T-helper 1 cell (primary cell): Measurements from ENCODE around the gene GATAD2A.

Experiments used
- DNase-seq, 5 donors: peaks; one replicate each; pipeline ENCODE4 v3.0.0-alpha.2; 2012 to 2020

Gene GATAD2A

DNA sequence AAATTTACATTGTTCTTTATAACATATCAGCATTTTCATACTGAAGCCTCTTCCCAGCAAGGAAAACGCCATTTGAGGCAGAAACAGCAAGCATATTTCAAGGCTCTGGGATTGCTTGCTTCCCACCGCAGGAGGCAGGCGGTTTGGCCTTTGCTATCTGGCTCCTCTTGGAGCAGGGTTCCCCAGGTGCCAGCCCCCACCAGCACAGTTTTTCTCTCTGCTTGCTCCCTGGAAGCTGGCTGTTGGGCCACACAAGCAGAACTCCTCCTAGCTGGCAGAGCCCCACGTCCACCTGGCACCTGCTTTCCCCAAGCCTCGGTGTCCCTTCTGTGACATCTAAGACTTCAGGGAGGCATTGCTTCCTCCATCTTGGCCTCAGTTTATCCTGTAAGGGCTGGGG lies 16.7 kb downstream of the GATAD2A start:
- DNase-seq = no peak

DNA sequence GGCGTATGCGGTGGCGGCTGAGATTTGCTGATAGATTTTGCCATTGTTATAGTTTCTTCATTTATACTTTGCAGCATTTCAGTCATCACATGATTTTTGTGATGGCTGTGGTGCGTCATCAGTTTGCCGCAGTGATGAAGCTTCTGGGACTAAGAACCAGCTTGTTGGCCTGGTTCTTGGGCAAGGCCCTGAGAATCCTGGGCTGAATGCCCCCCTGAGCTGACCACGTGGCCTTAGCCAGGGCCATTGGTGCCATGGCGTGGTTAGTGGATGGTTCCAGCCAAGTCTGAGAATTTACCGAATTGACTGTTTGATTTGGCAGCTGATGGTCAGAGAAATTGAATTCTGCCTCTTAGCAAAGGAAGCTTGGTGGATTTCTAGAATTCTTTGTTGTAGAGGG lies 17.8 kb downstream of the GATAD2A start:
- DNase-seq = no peak

DNA sequence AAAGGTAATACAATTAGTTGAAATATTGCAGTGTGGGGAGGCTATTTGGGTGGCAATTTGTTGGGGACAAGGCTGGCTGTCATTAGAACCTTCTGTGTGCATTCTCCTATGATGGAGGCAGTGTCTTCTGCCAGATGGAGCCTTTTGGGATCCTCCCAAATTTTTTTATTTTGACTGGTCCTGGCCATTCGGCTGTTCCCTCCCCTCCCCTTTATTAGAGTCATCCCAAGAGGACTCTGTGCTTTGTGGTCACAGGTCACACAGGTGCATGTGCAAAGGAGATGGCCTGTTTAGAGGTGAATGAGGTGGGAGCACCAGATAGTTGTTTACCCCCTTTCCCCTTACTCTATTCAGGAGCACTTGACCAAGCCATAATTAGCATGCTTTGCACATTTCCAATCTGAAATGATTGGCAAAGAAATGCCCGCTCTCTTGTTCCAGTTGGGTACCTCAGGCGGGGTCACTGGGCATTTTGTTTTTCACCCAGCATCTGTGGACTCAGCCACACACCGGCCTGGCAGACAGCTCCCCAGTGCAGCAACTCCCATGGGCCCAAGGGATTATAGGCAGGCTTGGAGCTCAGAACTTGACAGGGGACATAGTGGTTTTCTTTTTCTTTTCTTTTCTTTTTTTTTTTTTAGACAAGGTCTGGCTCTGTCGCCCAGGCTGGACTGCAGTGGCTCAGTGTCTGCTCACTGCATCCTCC lies 19.8 kb downstream of the GATAD2A start:
- DNase-seq = no peak

DNA sequence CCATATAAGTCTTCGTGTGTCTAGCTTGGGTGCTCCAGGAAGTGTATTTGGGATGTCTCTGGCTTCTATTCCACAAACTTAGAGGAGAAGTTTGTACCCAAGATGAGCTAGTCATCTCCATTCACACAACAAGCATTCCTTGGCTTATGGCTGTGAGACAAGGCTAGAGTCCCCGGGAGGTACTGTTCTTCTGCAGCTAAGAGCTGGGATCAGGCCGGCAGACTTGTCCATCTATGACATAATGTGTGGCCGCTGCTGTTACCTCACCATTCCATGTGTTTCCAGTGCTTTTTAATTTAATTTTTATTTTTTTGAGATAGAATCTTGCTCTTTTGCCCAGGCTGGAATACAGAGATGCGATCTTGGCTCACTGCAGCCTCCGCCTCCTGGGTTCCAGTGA lies 20.7 kb downstream of the GATAD2A start:
- DNase-seq = no peak

DNA sequence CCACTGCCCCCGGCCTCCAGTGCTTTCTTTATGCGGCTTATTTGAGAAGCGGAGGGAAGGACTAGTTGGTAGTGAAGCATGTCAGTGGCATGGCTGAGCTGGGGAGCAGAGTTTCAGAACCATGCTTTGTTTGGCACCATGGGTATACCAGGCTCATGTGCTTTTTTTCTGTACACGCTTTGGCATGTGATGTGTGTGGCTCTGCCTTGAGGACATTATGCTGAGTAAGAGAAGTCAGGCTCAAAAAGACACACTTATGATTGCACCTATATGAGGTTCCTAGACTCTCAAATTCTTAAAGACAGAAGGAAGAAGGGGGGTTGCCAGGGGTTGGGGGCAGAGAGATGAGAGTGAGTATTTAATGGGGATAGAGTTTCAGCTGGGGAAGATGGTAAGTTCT lies 21.3 kb downstream of the GATAD2A start:
- no peak for DNase-seq

DNA sequence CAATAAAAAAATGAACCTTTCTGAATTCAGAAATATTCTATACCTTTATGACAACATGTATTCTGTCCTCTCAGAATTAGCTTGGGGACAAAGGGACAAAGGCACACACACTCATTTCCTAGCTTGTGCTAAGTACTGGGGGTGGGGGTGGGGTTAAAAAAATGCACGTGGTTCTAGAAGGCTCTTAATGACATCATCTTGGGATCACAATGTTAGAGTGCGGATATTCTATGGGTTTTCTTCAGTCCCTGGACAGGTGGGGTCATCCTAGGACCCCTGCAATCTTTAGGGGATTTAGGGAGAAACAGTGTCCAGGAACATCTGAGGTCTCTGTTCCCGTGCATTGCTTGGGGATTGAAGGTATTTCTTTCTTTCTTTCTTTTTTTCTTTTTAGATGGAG lies 21.8 kb downstream of the GATAD2A start:
- DNase-seq = no peak

DNA sequence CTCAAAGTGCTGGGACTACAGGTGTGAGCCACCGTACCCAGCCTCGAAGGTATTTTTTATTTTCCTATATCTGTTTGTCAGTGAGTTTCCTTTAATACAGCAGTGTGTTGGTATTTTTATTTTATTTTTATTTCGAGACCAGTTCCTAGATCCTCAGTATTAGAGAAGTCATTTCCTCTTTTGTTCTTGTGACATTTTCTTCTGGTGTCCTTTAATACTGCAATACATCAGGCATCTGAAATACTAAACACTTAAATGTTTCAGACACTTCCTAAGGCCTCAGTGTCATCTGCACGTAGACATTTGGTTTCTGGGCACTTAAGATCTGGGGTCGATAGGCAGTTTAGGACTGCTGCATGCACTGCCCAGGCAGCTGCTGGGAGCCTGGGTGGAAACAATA lies 22.5 kb downstream of the GATAD2A start:
- no peak for DNase-seq

DNA sequence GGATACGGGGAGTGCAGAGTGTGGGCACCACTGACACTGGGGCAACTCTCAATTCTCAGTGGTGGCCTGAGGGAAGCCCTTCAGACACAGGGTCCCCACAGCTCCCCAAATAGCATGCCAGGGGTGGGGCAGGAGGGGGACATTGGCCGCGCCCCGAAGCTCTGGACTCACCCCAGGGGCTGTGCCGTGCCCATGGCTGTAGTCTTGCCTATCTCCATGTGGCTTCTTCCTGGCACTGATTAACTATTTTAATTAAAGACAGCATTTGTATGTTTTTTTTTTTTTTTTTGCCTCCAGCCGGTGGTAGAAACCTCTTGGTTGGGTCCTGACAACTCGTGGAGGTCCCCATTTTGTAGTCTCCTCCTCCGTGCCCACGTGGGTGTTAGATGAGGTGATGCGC lies 23.3 kb downstream of the GATAD2A start:
- no peak for DNase-seq

DNA sequence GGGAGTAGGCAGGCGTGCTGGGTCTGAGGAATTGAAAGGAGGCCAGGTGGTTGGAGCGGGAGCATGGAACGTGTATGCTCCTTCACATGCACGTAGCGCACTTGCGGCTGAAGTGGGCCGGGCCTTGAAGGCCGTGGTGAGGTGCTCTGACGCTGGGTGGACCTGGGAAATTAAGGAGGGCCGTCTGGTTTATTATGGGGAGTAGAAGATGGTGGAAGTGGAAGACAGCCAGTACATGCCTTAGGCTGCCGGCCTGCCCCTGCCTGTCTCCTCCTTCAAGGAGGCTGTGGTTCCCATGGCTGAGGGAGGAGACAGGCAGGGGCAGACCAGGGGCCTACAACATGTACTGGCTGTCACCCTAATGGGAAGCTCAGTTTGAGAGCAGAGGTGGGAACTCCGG lies 23.9 kb downstream of the GATAD2A start:
- DNase-seq = no peak

DNA sequence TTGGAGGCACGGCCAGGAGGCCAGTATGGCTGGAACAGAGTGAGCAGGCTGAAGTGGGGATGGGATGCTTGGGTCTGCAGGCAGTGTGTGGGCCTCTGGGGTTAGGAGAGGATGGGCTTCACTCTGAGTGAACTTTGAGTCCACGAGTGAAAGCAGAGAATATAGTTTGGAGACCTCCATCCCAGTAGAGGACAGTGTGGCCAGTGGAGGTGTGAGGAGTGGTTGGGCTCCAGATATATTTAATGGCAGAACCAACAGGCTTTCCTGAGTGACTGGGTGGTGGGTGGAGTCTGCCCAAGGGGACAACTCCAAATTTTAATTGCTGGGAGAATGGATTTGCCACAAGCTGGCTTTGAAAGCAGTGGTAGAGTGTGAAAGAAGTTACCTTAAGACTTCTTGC lies 27.3 kb downstream of the GATAD2A start:
- no peak for DNase-seq

DNA sequence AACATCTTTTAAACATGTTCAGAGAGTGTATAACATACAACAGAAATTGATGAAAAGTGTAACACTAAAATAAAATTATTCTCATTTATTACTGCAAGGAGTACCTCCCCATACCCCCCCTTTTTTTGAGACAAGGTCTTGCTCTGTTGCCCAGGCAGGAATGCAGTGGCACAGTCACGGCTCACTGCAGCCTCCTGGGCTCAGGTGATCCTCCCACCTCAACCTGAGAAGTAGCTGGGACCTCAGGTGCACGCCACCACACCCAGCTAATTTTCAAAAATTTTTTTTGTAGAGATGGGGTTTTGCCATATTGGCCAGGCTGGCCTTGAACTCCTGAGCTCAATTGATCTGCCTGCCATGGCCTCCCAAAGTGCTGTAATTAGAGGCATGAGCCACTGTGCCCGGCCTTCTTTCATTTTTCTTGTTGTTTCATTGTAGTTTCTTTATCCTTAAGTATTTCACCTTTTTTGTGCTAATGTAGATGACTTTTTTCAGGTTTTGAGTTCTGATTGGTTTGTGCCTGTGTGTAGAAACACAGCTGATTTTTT lies 28.3 kb downstream of the GATAD2A start:
- DNase-seq = no peak

DNA sequence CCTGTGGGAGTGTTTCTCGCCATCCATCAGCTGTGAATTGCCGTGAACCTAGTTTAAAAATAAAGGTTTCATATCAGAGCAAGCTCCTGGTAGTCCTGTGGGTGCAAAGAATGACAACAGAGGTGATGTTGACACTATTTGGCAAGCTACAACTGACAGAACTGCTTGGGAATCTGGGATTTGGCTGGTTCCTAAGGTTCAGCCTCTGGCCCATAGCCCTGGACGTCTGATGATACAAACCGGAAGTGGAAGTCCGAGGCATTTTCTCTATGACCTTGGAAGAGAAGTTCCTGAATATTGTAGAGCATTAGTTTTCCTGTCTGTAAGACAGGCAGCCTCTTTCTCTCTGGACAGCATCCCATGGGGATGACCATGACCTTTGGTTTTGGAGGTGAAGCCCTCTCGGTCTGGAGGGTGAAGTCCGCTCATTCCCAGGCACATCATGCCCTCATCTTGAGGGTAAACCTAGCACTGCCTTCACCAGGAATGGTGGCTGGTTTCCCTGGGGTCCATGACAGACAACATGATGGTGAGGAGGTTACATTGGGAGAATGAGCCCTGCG lies 29.1 kb downstream of the GATAD2A start:
- DNase-seq = no peak

DNA sequence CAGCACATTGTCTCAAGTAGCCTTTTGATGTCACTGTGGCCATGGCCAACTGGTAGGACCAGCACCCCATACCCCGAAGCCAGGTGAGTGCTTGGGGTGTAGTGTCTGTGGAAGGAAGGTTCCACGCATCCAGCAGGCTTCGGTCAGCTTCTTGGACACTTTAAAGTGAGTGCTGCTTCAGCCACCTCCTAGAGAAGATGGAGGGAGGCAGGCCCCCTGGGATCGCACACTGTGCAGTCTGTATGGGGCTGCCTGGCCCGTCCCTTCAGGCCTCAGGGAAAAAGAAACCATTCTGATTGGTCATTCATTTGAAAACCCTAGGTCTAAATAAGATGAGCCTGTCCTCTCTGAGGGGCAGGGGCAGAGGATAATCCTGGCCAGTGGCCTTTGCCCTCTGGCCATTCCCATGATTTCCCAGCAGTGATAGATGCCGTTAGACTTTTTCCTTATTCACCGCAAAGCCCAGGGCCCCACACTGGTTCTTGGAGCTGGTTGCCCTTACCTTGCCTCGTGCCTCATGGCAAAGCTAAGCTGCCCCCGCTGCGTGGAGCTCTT lies 30.7 kb downstream of the GATAD2A start:
- no peak for DNase-seq

DNA sequence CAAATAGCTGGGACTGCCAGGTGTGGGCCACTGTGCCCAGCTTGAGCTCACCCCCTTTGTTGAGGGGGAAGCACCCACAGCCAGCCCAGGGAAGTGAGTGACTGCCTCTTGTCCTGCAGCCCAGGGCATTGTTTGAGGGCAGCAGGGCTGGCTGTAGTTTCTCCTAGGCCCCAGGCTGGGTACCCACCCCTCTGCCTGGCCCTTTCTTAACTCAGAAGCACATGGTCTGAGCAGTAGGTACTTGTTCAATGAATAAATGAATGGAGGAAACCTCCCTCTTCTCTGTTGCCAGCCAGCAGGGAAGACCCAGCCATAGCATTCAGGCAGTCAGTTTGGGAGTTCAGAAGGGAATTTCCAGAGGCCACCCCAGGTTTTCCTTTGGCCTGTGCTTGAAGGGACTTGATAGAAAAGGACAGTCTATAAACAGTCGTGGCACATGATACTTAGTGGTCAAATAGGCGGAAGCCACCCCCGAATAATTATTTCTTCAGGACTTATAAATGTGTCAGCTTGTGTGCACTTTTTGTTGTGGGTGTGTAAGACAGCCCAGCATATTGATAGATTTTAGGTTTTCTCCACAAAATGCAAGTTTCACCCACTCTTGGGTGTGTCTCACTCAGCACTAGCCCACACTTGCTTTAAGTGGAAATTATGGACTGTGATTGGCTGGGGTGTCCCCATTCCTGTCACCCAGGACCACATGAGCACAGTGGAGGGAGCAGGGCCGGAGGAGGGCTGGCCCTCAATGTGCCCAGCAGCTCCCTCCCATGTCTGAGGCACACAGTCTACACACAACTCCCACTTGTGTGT lies 33.1 kb downstream of the GATAD2A start:
- no peak for DNase-seq

DNA sequence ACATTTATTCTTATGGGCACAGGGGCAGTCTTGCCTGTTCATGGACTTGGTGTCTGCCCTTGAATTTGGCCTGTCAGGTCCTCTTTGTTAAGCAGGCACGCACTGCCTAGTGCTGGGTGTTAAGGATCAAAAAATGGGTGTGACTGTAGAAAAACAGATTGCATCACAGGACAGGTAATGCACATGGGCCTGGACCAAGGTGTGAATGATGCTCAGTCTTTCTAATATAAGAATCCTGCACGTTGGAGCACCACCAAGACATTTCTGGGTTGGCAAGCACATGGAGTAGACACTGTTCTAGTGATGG lies 33.7 kb downstream of the GATAD2A start:
- no peak for DNase-seq

DNA sequence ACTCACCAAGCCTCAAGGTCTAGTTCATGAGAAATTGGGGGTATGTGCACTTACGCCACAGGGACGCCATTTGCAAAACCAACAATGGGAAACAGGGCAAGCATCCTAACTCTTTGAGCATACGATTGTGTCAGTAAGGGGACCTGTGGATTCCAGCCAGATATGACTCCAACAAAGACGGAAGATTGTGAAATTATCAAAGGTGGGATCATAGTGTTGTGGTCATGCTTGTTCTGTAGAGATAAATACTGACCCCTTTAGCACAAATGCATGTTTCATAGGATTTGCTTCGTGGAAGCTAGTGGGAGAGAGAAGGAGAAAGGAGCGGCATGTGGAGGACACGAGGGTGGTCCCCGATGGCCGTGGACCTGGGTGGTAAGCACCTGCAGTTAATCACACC lies 37.8 kb downstream of the GATAD2A start:
- DNase-seq = no peak

DNA sequence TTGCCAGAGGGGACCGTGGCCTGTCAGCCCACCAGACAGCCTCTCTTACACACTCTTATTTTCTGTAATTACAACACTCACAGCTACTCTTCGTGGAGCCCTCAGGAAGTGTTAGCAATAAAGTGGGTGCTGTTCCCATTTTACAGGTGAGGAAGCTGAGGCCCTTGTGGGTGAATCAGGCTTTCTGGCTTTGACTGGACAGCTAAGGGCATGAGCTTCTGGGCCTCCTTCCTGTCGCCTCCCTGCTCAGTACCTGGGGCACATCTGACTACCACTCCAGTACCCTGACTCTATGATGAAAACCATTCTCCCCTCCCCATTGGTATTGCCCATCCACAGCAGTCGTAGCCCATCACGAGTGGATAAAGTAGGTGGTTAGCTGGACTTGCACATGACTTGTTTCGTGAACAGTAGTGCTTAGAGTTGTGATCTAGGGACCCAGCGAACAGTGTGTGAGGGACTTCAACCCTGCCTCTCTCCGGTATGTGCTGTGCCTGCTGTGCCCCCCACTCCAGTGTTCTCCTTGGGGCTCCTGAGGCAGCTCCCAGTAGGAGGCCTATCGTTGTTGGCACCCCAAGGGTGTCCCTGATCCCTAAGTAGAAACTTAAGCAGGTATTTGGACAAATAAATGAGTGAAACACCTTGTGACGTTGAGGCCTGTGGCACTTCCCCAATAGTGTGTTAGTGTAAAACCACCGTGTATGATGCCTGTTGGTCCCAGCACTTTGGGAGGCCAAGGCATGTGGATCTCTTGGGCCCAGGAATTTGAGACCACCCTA lies 38.6 kb downstream of the GATAD2A start:
- DNase-seq = peak in 1 of 5 donors; percentile 51

DNA sequence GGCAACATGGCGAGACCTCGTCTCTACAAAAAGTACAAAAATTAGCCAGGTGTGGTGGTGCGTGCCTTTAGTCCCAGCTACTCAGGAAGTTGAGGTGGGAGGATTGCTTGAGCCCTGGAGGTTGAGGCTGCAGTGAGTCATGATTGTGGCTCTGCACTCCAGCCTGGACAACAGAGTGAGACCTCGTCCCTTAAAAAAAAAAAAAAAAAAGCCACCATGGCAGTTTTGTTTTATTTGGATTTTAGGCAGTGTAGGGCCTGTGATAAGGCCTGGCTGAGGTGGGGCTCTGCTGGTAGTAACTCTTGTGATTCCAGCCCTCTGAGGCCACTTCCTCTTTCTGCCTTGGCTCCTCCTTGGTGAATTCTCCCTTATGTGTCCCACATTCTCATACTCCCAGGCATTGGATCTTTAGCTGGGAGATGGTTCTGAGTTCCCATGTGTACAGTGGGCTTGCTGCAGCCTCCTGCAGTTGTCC lies 39.2 kb downstream of the GATAD2A start:
- peak in 1 of 5 donors; percentile 55 for DNase-seq

DNA sequence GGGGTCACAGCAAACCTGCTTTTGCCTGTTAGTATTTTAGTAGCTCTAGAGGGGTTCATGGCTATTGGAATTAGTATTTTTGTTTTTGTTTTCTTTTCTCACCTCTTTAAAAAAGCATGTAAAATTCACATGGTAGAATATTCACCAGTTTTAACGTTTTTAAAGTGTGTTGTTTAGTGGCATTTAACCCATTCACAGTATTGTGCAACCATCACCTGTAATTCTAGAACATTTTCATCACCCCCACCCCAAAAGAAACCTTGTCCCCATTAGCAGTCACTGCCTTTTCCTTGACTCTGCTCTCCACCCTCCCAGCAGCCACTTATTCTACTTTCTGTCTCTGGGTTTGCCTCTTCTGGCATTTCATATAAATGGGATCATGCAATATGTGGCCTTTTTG lies 39.8 kb downstream of the GATAD2A start:
- DNase-seq = no peak

DNA sequence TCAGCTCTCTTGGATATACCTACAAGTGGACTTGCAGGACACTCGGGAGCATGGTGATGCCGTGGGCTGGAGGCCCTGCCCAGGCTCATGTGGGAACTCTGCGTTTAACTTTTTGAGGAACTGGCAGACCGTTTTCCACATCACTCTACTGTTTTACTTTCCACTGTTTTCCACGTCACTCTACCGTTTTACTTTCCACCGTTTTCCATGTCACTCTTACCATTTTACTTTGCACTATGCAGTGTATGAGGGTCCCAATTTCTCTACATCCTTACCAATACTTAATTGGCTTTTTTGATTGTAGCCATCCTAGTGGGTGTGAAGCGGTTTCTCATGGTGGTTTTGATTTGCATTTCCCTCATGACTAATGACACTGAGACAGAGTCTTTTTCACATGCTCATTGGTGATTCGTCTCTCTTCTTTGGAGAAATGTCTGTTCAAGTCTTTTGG lies 40.5 kb downstream of the GATAD2A start:
- peak in 1 of 5 donors; percentile 50 for DNase-seq

DNA sequence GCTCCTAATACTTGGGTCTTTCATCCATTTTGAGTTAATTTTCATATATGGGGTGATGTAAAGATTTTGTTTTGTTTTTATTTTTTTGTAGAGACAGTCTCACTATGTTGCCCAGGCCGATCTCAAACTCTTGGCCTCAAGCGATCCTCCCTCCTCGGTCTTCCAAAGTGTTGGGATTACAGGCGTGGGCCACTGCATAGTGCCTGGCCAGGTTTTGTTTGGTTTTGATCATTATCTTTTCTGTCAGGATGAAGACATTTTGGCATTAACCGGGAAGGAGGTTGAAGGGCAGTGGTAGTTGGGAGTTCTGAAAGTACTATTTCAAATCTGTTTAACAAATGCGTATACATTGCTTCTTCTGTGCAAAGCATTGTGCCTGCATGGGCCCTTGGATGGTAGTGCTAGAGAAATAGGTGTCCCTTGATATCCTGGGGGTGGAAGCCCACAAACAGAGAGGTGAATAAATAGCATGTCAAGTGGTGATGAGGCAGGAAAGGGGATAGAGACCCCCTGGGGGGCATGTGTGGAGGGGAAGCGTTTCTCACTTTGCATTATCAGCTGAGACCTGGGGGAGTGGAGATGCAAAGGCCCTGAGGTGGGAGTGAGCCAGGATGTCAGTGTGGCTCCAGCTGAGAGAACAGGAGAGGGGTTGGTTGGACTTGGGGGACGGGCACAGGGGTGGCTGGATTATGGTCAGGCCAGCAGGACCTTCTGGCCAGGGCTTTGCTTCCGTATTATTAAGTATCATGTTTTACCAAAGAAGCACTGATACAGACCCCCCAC lies 41.4 kb downstream of the GATAD2A start:
- no peak for DNase-seq
